Measurements from ENCODE around the gene OVAAL.

DNA sequence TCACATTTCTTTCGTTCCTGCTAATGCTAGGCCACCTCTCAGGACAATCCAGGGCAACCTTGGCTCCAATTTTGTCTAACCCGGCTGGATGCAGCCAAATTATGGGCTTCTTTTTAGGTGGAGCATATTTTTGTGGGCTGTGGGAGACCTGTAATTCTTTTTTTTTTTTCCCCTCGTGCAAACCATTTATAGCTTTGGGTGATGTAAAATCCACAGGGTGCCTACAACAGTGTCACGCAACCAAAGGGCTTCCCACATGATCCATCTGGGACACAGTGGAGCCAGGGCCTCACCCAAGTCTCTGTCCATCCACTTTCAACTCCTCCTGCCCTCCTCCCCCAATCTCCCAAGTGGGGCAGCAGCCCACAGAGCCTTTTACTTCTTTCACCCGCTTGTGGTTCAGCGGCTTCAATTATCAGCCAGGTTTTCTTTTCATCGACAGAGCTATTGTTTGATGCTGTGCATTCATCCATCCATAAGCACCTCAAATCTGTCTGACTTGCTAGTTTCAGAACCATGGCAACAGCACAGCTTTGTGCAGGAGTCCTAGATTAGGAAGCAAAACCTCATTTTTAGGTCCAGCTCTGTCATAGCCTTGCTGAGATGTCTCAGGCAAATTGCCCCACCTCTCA, 10.0 kb upstream of the OVAAL start:
- TF ChIP-seq CTCF (IDR thresholded peaks at IDR 0.05; ENCODE audit: low read depth, low read length, poor library complexity, severe bottlenecking) (no peak), EZH2phosphoT487 (IDR thresholded peaks at IDR 0.05; ENCODE audit: borderline replicate concordance, low read length) (no peak)

Measured in DOHH2 (cell line).